HG03159 (cell line): ENCODE results near the gene CAPNS2.

ENCODE experiments used
- ATAC-seq: cut with Tn5 transposase; IDR thresholded peaks from one replicate; pipeline ENCODE4 v1.9.1; 2021; ENCODE audit warnings: mild to moderate bottlenecking, moderate library complexity; ENCODE audit not compliant: unreplicated experiment

The CAPNS2 gene

DNA sequence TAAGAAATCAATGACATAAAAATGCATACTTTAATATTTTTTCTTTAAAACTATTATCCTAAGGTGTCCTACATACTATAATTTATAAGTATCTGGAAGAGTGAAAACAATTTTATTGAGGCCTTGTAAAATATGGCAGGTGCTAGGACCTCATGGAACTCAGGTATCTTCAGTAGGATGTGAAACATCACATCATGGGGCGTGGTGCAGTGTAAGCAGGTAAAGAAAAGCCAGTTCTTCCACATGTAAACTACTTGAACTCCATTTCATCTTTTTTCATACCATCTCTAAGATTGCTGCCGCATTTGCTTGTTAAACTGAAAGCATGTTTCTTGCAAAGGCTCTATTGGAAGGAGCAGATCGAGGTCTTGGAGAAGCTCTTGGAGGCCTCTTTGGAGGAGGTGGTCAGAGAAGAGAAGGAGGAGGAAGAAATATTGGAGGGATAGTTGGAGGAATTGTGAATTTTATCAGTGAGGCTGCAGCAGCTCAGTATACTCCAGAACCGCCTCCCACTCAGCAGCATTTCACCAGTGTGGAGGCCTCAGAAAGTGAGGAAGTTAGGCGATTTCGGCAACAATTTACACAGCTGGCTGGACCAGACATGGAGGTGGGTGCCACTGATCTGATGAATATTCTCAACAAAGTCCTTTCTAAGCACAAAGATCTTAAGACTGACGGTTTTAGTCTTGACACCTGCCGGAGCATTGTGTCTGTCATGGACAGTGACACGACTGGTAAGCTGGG lies at the start of gene CAPNS2:
Gene CAPNS2, plus strand, starts transcription at position 253 of the 744 bp plus-strand sequence. Its CDS starts 73 bp downstream, at position 326.
- ATAC-seq, result no peak

DNA sequence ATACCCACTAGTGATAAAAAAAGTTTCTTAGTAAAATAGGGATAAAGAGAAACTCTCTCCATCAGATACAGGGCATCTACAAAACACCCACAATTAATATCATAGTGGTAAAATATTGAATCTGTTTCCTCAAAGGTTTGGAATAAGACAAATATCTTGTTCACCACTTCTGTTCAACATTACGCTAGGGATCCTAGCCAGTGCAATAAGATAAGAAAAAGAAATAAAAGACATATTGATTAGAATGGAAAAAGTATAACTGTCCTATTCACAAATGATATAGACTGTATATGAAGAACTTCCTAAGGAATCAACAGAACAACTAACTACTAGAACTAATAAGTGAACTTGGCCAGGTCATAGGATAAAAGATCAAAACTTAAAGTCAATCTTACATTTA lies 44.7 kb upstream of the CAPNS2 start:
- no peak for ATAC-seq

DNA sequence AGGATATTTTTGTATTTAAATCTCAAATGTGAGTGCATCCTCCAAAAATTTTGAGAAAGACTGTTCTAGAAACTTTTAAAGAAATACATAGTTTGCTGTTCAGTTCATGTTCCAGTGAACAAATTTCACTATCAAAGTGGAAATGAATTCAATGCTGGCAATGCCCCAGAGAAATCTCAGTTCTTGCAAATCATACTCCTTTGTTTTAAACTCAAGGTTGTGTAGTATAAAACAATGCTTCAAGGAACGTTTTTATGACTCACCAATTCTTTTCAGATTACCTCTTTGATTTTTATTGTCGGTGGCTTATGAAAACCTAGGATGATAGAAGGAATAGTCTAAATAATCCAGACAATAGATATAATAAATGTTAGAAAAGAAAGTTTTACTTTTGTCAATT lies 40.0 kb upstream of the CAPNS2 start:
- no peak for ATAC-seq

DNA sequence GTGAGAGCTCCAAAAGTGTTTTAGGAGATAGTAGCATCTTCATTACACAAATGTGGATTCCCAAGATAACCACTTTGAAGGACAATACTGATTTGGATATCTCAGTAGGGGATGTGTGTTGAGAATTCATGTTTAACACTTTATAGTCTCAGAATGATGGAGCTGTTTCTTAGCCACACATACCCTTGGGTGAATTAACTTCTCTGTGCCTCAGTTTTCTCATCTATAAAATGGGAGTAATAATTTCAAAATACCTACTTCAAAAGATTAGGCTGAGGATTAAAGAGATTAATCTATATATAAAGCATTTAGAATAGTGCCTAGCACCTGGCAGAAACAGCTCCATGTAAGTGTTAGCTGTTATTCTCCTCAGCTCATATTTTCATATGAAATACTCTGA lies 38.6 kb upstream of the CAPNS2 start:
- ATAC-seq, result no peak

DNA sequence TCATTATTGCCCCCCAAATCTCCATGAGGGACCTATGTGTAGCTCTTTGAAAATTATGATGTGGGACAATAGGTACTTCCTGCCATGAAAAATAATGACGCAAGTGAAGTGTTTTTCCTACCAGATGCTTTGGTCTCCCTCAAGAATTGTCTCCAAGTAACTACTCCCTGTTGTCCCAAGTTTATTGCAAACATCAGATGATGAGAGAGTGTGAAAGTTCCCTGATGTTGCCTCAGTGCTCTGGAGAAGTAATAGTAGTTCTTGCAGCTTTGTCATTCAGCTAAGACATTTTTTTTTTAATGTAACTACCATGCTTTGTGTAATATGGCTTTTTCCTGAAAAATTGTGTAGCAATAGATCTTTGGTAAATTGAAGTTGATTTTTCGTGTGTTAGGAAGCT lies 37.5 kb upstream of the CAPNS2 start:
- no peak for ATAC-seq

GRCh38 chr16:55530316-55530856 lies 36.1 kb upstream of the CAPNS2 start:
- ATAC-seq, result no peak

DNA sequence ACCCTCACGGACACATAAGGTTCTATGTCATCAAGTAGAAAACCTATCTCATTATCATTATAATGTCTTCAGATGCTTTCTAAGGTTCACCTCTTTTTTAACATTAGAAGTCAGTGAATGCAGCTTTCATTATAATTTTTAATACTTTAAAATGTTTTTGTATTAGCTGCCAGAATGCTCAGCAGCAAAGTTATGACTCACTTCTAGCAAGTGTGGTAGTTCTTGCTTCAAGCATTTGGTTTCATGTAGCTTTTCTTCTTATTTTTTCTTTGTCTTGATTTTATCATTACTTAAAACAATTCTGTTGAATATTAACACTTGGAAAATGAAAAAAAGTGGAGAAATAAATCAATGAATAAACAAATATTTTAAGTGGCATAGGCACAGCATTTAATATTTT lies 34.3 kb upstream of the CAPNS2 start:
- no peak for ATAC-seq

DNA sequence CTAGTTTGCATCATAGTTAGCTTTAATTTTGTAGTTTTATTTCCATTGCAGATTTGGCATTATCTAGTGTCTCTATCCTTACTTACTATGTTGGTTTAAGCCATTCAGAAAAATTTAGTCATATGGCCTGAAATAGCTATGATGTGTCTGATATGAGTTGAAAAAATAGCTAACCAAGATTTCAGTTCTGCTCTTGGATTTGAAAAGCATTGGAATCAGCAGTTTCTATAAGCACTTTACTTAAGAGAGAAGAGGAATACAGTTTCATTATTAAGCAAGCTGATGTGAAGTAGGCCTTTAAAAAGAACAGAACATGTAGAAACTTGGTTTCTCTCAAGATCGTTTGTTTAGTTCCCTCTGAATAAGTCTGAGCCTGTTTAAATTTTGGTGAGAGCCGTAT lies 31.7 kb upstream of the CAPNS2 start:
- ATAC-seq, result no peak

DNA sequence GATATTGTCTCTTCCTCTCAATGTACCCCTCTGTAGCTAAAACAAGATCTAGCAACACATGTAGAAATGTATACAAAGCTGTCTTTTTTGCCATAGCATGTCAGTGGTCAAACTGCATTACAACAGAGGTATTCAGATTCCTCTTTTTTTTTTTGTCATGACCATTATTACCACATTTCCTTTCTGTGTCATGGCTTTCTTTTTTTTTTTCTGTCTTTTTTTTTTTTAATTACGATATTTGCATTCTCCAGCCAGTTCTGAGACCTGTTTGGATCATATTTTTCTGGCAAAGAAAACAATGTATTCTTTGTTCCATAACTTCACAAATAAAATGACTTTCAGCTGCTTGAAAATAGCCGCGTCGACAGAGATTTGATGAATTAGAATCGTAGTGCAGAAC lies 27.4 kb upstream of the CAPNS2 start:
- no peak for ATAC-seq

- no peak for ATAC-seq
These were observed 27.0 kb upstream of the CAPNS2 start for GRCh38 chr16:55539488-55539887.

GRCh38 chr16:55540221-55540620 lies 26.3 kb upstream of the CAPNS2 start:
- ATAC-seq, result no peak

GRCh38 chr16:55542459-55543082 lies 23.9 kb upstream of the CAPNS2 start:
- no peak for ATAC-seq

GRCh38 chr16:55543472-55543871 lies 23.0 kb upstream of the CAPNS2 start:
- no peak for ATAC-seq

GRCh38 chr16:55552621-55553020 lies 13.9 kb upstream of the CAPNS2 start:
- no peak for ATAC-seq

GRCh38 chr16:55555436-55555835 lies 11.0 kb upstream of the CAPNS2 start:
- no peak for ATAC-seq

DNA sequence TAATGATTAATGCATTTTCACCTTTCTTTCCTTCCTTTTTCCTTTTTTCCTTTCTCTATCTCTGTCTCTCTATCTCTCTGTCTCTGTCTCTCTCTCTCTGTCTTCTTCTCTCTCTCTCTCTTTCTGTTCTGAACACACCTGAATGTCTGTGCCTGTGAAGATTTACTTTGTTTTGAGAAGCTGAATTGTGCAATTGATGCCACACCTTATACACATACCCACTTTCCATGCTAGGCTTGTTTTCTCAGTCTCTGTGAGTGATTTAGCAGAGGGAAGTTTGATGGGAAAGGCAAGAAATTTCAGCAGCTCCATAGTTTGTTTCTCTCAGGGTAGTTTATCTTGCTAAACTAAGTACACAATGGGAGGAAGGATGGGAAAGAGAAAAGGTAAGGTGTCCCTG lies 9.3 kb upstream of the CAPNS2 start:
- ATAC-seq, result no peak

DNA sequence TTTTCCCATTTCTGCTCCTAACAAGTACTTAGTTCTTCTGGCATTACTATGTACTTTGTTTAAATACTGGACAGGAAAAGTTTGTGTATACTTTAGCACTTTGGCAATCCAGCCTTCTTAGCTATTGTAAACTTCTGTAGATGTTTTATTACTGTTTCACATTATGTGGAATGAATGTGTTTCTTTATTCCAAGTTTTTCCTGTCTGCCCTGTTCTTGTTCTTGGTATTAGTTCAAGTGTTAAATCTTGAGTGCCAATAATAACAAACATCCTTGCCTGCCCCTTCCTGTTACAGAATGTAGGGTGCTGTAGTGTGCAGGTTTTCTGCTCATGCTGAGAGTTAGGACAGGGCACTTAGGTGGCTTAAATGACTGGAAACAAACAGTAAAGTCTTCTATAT lies 7.3 kb upstream of the CAPNS2 start:
- ATAC-seq, result no peak

DNA sequence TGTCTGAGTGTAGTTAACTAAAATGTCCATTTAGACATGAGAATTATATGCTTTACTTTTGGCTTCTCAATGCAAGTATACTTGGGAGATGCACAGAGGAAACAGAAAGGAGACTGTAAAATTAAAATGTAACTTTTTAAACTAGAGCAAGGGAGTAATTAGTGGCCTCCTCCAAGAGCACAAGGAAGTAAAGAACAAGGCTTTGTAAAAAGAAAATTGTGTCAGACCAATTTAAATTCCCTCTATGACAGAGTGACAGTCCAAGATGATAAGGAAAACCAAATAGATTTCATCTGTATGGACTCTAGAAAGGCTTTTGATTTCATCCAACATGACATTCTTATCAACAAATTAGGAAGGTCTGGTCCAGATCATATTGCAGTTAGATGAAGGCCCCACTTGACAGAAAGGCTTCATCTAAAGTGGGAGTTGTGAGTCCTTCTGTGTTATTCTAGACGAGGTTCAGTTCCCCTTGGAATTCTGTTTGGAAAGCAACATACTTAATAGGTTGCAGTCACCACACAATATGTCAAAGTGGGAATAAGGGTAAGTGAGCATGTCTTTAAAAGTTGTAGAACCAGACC lies 6.5 kb upstream of the CAPNS2 start:
- ATAC-seq, result no peak

- ATAC-seq, result no peak
These were observed 5.1 kb upstream of the CAPNS2 start for GRCh38 chr16:55561319-55561848.

GRCh38 chr16:55562936-55563335 lies 3.5 kb upstream of the CAPNS2 start:
- no peak for ATAC-seq

DNA sequence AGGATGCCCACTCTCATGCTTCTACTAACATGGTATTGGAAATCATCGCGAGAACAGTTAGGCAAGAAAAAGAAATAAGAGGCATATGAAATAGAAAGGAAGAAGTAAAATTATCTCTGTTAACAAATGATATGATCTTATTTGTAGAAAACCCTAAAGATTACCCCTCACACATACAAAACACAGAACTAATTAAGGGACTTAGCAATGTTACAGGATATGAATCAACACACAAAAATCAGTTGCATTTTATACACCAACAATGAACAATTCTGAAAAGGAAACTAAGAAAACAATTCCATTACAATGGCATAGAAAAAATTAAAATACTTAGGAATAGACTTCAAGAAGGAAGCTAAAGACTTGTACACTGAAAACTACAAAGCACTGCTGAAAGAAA lies 2.7 kb upstream of the CAPNS2 start:
- ATAC-seq, result no peak

- no peak for ATAC-seq
These were observed 1.4 kb upstream of the CAPNS2 start for GRCh38 chr16:55565086-55565485.
